ENCODE results near the gene NUAK1.
A peak's percentile ranks its signal among the peaks of the same experiment; 100 is the strongest.

The NUAK1 gene

GRCh38 chr12:106138633-106139421 is at the start of gene NUAK1:
Gene NUAK1 (minus strand): TSS chr12:106138954. CDS start chr12:106138653, 301 bp downstream.
- DNase-seq: peak; percentile 15

DNA sequence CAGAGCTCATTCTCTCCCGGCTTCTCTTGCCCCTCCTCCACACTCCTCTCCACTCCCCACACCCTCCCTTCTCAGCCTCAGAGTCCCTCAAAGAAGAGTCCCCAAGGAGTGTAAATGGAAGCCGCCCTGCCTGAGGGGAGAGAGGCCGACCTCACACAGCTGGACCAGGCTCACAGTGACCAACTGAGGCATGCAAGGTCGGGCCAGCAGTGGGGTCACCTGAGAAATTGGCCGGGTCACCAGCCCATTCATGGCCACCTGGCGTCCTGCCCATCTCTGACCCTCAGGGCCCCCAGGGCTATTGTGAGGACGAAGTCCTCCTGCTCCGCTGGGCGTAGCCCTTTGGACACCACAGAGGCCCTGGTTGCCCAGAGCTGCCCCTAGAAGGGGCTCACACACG is 49.5 kb upstream of the NUAK1 start:
- no peak for DNase-seq

- no peak for DNase-seq
Measured at GRCh38 chr12:106187842-106188241, 49.1 kb upstream of the NUAK1 start.

DNA sequence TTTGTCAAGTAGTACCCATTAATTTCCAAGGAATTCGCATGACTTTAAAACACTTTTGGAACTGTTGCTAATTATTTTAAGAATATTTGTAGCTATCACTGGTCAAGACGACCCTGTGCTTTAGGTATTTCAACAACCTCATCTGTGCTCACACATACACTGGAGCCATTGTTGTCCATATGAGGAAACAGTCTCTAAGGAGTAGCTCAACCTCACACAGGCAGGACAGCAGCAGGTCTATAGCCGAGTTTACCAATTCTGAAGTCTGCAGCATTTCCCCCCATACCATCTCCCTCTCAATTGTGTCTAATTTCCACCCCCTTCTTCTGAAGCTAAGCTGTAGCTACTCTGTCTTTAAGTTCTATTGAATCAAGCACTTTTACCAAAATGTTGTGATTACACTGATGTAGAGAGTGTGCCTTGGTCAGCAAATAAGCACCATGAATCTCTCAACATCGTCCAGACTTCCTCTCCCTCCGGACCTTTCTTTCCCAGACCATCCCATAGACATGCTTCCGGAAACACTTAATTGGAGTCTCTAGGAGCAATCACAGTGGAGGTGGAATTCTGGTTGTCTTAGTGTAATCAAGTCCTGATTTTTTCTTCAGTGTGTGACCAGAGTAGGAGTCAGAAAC is 48.5 kb upstream of the NUAK1 start:
- DNase-seq: no peak

GRCh38 chr12:106183735-106184134 is 45.0 kb upstream of the NUAK1 start:
- no peak for DNase-seq

- DNase-seq: no peak
Measured at GRCh38 chr12:106181401-106182114, 42.8 kb upstream of the NUAK1 start.

- DNase-seq: no peak
Measured at GRCh38 chr12:106179086-106179485, 40.3 kb upstream of the NUAK1 start.

GRCh38 chr12:106178562-106178961 is 39.8 kb upstream of the NUAK1 start:
- no peak for DNase-seq

- no peak for DNase-seq
Measured at GRCh38 chr12:106176560-106176959, 37.8 kb upstream of the NUAK1 start.

- no peak for DNase-seq
Measured at GRCh38 chr12:106174876-106175275, 36.1 kb upstream of the NUAK1 start.

GRCh38 chr12:106173442-106173841 is 34.7 kb upstream of the NUAK1 start:
- no peak for DNase-seq

- DNase-seq: no peak
Measured at GRCh38 chr12:106171117-106171750, 32.5 kb upstream of the NUAK1 start.

DNA sequence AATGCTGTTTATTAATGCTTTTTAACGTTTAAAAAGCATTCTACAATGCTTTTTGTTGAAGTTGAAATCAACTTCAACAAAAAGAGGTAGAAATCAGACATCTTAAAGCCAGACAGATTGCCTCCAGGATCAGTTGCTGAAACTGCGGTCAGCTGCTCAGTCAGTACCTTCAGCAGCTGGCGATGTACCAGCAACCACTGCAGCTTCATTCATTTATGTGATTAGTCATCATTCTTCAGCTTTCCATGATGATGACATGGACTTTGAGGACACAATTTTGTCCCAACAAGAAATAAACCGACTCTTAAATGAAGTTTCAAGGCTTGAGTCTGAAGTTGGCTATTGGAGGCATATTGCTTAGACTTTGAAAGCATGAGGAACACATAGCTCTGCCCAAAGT is 31.5 kb upstream of the NUAK1 start:
- no peak for DNase-seq

DNA sequence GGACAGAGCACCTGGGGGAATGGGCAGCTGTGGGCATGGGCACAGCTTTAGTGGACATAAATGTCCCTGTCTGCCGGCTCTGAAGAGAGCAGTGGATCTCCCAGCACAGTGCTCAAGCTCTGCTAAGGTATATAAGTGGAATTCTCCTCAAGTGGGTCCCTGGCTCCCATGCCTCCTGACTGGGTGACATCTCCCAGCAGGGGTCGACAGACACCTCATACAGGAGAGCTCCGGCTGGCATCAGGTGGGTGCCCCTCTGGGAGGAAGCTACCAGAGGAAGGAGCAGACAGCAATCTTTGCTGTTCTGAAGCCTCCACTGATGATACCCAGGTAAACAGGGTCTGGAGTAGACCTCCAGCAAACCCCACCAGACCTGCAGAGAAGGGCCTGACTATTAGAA is 25.0 kb upstream of the NUAK1 start:
- DNase-seq: no peak

- DNase-seq: no peak
Measured at GRCh38 chr12:106161491-106161890, 22.7 kb upstream of the NUAK1 start.

- DNase-seq: no peak
Measured at GRCh38 chr12:106160915-106161314, 22.2 kb upstream of the NUAK1 start.

GRCh38 chr12:106157802-106158201 is 19.0 kb upstream of the NUAK1 start:
- no peak for DNase-seq

- DNase-seq: no peak
Measured at GRCh38 chr12:106154751-106155273, 16.1 kb upstream of the NUAK1 start.

GRCh38 chr12:106152334-106152733 is 13.6 kb upstream of the NUAK1 start:
- DNase-seq: no peak

- DNase-seq: no peak
Measured at GRCh38 chr12:106150555-106150954, 11.8 kb upstream of the NUAK1 start.

GRCh38 chr12:106149096-106149784 is 10.5 kb upstream of the NUAK1 start:
- no peak for DNase-seq

DNA sequence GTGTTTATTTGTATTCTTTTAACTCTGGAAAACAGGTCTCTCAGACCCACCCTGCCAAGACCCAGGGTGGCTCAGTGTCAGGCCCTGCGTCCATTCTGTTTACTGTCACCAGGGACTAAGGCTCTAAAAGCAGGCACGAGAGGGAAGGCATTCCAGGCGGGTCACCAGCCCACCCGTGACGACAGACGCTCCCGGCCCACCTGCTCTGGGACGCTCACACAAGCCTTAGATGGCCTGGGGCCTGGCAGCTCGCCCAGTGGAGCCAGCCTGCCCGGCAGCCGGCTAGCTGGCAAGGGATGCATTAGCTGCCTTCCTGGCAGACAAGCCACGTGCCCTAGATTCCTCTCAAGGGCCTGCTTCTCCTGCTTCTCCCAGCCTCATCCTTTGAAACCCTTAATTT is 9.2 kb upstream of the NUAK1 start:
- no peak for DNase-seq

GRCh38 chr12:106146987-106147386 is 8.2 kb upstream of the NUAK1 start:
- DNase-seq: no peak
